ENCODE data around the gene DBI. TPM values are rescaled to one million over a fixed set of nuclear protein-coding genes. Genes with fewer than 3 reads are reported as not detected.

DBI gene
- total and polyA plus RNA-seq, 2 of the 13 experiments (the other 11 are each of a cell fraction or from before 2014, with no cell fraction given): 330 to 659 TPM

DNA sequence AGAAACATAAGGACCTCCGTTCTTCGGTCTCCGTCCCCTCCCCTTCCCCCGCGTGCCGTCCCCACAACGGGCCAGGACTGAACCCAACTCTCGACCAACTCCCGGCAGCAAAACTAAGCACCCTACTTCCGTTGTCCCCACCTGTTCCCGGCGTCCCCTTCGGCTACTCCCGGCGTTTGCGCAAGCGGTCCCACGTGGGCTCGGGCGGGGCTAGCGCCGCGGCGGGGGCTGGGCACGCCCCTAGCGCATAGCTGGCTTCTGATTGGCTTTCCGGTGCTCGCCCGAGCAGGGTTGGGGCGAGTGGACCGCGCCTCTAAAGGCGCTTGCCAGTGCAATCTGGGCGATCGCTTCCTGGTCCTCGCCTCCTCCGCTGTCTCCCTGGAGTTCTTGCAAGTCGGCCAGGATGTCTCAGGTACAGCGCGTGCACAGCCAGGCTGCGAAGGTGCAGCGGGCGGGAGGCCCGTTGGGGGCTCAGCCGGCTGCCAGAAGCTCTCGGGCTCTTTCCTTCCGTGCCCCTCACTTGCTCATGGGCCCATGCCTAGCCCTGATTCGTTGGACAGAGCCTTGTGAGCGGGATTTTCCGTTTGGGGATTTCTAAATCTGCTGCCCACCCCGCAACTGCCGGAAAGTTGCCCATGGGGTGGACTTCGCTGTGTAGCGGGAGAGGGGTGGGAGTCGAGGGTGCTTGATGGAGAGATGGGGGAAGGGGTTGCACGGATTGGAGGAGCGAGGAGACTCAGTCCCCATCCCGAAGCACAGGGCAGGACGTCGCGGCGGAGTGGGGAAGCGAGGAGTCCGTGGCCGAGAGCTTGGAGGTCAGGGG, at the start of gene DBI, which contains the start of gene C2orf76 (continued):
- TF ChIP-seq ZNF331 (CRISPR knock-in tag; IDR thresholded peaks at IDR 0.05): peak; percentile 96
- peak; percentile 87; the same call in 1 of the 2 replicates for TF ChIP-seq ZNF552 (CRISPR knock-in tag; IDR thresholded peaks at IDR 0.05; ENCODE audit: borderline replicate concordance)
- TF ChIP-seq MTF1 (CRISPR knock-in tag; IDR thresholded peaks at IDR 0.05): no peak
- TF ChIP-seq, protein P1, sequence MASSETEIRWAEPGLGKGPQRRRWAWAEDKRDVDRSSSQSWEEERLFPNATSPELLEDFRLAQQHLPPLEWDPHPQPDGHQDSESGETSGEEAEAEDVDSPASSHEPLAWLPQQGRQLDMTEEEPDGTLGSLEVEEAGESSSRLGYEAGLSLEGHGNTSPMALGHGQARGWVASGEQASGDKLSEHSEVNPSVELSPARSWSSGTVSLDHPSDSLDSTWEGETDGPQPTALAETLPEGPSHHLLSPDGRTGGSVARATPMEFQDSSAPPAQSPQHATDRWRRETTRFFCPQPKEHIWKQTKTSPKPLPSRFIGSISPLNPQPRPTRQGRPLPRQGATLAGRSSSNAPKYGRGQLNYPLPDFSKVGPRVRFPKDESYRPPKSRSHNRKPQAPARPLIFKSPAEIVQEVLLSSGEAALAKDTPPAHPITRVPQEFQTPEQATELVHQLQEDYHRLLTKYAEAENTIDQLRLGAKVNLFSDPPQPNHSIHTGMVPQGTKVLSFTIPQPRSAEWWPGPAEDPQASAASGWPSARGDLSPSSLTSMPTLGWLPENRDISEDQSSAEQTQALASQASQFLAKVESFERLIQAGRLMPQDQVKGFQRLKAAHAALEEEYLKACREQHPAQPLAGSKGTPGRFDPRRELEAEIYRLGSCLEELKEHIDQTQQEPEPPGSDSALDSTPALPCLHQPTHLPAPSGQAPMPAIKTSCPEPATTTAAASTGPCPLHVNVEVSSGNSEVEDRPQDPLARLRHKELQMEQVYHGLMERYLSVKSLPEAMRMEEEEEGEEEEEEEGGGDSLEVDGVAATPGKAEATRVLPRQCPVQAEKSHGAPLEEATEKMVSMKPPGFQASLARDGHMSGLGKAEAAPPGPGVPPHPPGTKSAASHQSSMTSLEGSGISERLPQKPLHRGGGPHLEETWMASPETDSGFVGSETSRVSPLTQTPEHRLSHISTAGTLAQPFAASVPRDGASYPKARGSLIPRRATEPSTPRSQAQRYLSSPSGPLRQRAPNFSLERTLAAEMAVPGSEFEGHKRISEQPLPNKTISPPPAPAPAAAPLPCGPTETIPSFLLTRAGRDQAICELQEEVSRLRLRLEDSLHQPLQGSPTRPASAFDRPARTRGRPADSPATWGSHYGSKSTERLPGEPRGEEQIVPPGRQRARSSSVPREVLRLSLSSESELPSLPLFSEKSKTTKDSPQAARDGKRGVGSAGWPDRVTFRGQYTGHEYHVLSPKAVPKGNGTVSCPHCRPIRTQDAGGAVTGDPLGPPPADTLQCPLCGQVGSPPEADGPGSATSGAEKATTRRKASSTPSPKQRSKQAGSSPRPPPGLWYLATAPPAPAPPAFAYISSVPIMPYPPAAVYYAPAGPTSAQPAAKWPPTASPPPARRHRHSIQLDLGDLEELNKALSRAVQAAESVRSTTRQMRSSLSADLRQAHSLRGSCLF (CRISPR knock-in tag; IDR thresholded peaks at IDR 0.05; ENCODE audit: borderline replicate concordance): peak; percentile 49; the same call in 1 of the 2 replicates
- no peak for TF ChIP-seq ZNF180 (CRISPR knock-in tag; IDR thresholded peaks at IDR 0.05; ENCODE audit: borderline replicate concordance, low read depth)
- peak; percentile 95 for TF ChIP-seq ARNT2 (CRISPR knock-in tag; IDR thresholded peaks at IDR 0.05; ENCODE audit: low read depth)
- TF ChIP-seq HMG20B (CRISPR knock-in tag; conservative IDR thresholded peaks at IDR 0.05): no peak; the same call in 1 of the 2 replicates
- TF ChIP-seq MTF2 (CRISPR knock-in tag; IDR thresholded peaks at IDR 0.05; ENCODE audit: borderline replicate concordance): peak; percentile 22; the same call in 1 of the 2 replicates
- TF ChIP-seq PHF5A (CRISPR knock-in tag; IDR thresholded peaks at IDR 0.05; ENCODE audit: low read depth, unreplicated experiment): peak; percentile 87
- peak; percentile 87 for TF ChIP-seq KLF12 (CRISPR knock-in tag; IDR thresholded peaks at IDR 0.05; ENCODE audit: borderline replicate concordance)
- TF ChIP-seq TGIF2 (CRISPR knock-in tag; IDR thresholded peaks at IDR 0.05): peak; percentile 94; the same call in 1 of the 2 replicates
- peak; percentile 90 for TF ChIP-seq ETV6 (CRISPR knock-in tag; conservative IDR thresholded peaks at IDR 0.05)
- TF ChIP-seq HOXA7 (CRISPR knock-in tag; IDR thresholded peaks at IDR 0.05): 0 out of 2 replicates have a peak, but pooled peaks have one; percentile 88
- TF ChIP-seq, protein P2, sequence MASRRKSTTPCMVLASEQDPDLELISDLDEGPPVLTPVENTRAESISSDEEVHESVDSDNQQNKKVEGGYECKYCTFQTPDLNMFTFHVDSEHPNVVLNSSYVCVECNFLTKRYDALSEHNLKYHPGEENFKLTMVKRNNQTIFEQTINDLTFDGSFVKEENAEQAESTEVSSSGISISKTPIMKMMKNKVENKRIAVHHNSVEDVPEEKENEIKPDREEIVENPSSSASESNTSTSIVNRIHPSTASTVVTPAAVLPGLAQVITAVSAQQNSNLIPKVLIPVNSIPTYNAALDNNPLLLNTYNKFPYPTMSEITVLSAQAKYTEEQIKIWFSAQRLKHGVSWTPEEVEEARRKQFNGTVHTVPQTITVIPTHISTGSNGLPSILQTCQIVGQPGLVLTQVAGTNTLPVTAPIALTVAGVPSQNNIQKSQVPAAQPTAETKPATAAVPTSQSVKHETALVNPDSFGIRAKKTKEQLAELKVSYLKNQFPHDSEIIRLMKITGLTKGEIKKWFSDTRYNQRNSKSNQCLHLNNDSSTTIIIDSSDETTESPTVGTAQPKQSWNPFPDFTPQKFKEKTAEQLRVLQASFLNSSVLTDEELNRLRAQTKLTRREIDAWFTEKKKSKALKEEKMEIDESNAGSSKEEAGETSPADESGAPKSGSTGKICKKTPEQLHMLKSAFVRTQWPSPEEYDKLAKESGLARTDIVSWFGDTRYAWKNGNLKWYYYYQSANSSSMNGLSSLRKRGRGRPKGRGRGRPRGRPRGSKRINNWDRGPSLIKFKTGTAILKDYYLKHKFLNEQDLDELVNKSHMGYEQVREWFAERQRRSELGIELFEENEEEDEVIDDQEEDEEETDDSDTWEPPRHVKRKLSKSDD (CRISPR knock-in tag; IDR thresholded peaks at IDR 0.05; ENCODE audit: low read depth): peak; percentile 12; the same call in 1 of the 2 replicates
- TF ChIP-seq, protein P3, sequence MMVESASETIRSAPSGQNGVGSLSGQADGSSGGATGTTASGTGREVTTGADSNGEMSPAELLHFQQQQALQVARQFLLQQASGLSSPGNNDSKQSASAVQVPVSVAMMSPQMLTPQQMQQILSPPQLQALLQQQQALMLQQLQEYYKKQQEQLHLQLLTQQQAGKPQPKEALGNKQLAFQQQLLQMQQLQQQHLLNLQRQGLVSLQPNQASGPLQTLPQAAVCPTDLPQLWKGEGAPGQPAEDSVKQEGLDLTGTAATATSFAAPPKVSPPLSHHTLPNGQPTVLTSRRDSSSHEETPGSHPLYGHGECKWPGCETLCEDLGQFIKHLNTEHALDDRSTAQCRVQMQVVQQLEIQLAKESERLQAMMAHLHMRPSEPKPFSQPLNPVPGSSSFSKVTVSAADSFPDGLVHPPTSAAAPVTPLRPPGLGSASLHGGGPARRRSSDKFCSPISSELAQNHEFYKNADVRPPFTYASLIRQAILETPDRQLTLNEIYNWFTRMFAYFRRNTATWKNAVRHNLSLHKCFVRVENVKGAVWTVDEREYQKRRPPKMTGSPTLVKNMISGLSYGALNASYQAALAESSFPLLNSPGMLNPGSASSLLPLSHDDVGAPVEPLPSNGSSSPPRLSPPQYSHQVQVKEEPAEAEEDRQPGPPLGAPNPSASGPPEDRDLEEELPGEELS (CRISPR knock-in tag; IDR thresholded peaks at IDR 0.05): peak; percentile 79
- TF ChIP-seq SP140L (CRISPR knock-in tag; IDR thresholded peaks at IDR 0.05; ENCODE audit: borderline replicate concordance): no peak; the same call in 1 of the 2 replicates
- peak; percentile 100 for TF ChIP-seq CEBPG (CRISPR knock-in tag; IDR thresholded peaks at IDR 0.05)
- no peak for TF ChIP-seq SYNCRIP (IDR thresholded peaks at IDR 0.05; ENCODE audit: insufficient read depth, low read depth, low read length)

Data from HepG2 (cell line).